ENCODE results near the gene HMCN1. TPM values are rescaled to one million over a fixed set of nuclear protein-coding genes. Genes with fewer than 3 reads are reported as not detected.

The HMCN1 gene
- total RNA-seq, 1 experiment from 2014 or later: 0.23 TPM

DNA sequence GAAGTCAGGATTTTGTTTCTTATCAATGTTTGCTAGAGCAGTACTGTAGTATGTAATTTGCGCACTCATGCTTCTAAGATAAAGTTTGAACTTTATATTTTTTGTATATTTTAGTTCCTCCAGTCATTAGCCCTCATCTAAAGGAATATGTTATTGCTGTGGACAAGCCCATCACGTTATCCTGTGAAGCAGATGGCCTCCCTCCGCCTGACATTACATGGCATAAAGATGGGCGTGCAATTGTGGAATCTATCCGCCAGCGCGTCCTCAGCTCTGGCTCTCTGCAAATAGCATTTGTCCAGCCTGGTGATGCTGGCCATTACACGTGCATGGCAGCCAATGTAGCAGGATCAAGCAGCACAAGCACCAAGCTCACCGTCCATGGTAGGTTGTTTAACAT is 388.6 kb downstream of the HMCN1 start:
- DNase-seq (ENCODE audit: low read depth, low spot score): no peak
- no peaks in the 10 kb centered on the region for H3K36me3 ChIP-seq (ENCODE audit: control insufficient read depth, insufficient read depth, low read length)
- TF ChIP-seq TCF7L2 (IDR thresholded peaks at IDR 0.05; ENCODE audit: low read depth, low read length): no peak
- H3K4me1 ChIP-seq (ENCODE audit: control insufficient read depth, insufficient read depth, low read length): no peaks in the 10 kb centered on the region
- no peaks in the 10 kb centered on the region for H3K27me3 ChIP-seq (ENCODE audit: control insufficient read depth, insufficient read depth, low read length)
- no peak for ATAC-seq
- intact Hi-C loops (cut with micrococcal nuclease; ENCODE audit: unreplicated experiment): no loop called here
- in situ Hi-C loops (cut with HindIII; ENCODE audit: low pct_unique_long_range_greater_than_20kb, low sequenced_read_pairs): no loop called here
- H3K9me3 ChIP-seq (ENCODE audit: control insufficient read depth, insufficient read depth, low read depth, low read length): no peaks in the 10 kb centered on the region
- CTCF ChIA-PET: no interaction called here
- BruUV-seq (replicated peaks): no TSS peak
- POLR2A ChIA-PET: no interaction called here
- H3K27ac ChIP-seq (ENCODE audit: low read length): no peak overlapping the region
- no peak overlapping the region for H3K4me3 ChIP-seq (ENCODE audit: low read depth in 2 of 2, low read length in 2 of 2)

DNA sequence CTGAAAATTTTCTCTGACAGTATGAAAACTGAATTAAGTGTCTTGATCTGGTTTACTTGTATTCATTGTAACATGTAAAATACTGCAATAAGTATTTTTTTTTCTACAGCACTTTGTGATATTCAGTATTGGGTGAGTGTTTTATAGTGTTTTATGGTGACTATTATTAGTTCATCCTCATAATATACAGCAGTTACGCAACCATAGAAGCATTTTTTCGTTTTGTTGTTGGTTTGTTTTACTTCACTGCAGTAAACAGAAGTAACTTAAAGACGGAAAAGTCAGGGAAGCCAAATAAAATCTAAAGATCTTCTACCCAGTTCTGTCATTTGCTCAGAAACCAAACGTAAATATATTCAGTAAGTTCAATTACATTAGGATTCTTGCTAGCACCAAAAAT is 390.8 kb downstream of the HMCN1 start:
- no peak overlapping the region for H3K27ac ChIP-seq (ENCODE audit: low read length)
- in situ Hi-C loops (cut with HindIII; ENCODE audit: low pct_unique_long_range_greater_than_20kb, low sequenced_read_pairs): no loop called here
- TF ChIP-seq, protein P1, sequence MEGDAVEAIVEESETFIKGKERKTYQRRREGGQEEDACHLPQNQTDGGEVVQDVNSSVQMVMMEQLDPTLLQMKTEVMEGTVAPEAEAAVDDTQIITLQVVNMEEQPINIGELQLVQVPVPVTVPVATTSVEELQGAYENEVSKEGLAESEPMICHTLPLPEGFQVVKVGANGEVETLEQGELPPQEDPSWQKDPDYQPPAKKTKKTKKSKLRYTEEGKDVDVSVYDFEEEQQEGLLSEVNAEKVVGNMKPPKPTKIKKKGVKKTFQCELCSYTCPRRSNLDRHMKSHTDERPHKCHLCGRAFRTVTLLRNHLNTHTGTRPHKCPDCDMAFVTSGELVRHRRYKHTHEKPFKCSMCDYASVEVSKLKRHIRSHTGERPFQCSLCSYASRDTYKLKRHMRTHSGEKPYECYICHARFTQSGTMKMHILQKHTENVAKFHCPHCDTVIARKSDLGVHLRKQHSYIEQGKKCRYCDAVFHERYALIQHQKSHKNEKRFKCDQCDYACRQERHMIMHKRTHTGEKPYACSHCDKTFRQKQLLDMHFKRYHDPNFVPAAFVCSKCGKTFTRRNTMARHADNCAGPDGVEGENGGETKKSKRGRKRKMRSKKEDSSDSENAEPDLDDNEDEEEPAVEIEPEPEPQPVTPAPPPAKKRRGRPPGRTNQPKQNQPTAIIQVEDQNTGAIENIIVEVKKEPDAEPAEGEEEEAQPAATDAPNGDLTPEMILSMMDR (IDR thresholded peaks at IDR 0.05): no peak
- TF ChIP-seq, protein P2, sequence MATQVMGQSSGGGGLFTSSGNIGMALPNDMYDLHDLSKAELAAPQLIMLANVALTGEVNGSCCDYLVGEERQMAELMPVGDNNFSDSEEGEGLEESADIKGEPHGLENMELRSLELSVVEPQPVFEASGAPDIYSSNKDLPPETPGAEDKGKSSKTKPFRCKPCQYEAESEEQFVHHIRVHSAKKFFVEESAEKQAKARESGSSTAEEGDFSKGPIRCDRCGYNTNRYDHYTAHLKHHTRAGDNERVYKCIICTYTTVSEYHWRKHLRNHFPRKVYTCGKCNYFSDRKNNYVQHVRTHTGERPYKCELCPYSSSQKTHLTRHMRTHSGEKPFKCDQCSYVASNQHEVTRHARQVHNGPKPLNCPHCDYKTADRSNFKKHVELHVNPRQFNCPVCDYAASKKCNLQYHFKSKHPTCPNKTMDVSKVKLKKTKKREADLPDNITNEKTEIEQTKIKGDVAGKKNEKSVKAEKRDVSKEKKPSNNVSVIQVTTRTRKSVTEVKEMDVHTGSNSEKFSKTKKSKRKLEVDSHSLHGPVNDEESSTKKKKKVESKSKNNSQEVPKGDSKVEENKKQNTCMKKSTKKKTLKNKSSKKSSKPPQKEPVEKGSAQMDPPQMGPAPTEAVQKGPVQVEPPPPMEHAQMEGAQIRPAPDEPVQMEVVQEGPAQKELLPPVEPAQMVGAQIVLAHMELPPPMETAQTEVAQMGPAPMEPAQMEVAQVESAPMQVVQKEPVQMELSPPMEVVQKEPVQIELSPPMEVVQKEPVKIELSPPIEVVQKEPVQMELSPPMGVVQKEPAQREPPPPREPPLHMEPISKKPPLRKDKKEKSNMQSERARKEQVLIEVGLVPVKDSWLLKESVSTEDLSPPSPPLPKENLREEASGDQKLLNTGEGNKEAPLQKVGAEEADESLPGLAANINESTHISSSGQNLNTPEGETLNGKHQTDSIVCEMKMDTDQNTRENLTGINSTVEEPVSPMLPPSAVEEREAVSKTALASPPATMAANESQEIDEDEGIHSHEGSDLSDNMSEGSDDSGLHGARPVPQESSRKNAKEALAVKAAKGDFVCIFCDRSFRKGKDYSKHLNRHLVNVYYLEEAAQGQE (IDR thresholded peaks at IDR 0.05; ENCODE audit: insufficient read depth in 1 of 2, low read depth in 2 of 2, low read length in 1 of 2): no peak
- DNase-seq (ENCODE audit: low read depth, low spot score) (no peak), ATAC-seq (no peak)
- BruUV-seq (replicated peaks): no TSS peak
- POLR2A ChIA-PET: no interaction called here
- H3K9me3 ChIP-seq (ENCODE audit: control insufficient read depth, insufficient read depth, low read depth, low read length): no peaks in the 10 kb centered on the region
- H3K4me3 ChIP-seq (ENCODE audit: low read depth in 2 of 2, low read length in 2 of 2): no peak overlapping the region
- H3K36me3 ChIP-seq (ENCODE audit: control insufficient read depth, insufficient read depth, low read length): no peaks in the 10 kb centered on the region
- H3K4me1 ChIP-seq (ENCODE audit: control insufficient read depth, insufficient read depth, low read length): no peaks in the 10 kb centered on the region
- H3K27me3 ChIP-seq (ENCODE audit: control insufficient read depth, insufficient read depth, low read length): no peaks in the 10 kb centered on the region
- intact Hi-C loops (cut with micrococcal nuclease; ENCODE audit: unreplicated experiment): no loop called here
- CTCF ChIA-PET: no interaction called here

DNA sequence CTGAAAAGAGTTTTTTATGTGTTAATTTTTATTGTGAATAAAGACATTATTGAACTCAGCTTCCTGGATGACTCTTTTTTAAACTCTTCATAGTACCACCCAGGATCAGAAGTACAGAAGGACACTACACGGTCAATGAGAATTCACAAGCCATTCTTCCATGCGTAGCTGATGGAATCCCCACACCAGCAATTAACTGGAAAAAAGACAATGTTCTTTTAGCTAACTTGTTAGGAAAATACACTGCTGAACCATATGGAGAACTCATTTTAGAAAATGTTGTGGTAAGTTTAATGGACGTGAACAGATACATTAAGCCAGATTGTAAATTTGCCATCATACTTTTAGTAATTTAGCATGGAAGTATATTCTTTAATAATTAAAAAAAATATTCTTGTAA is 391.3 kb downstream of the HMCN1 start:
- Histone ChIP-seq H3K27me3 (ENCODE audit: control insufficient read depth, insufficient read depth, low read length) (no peaks in the 10 kb centered on the region), H3K27ac (ENCODE audit: low read length) (no peak overlapping the region), H3K4me1 (ENCODE audit: control insufficient read depth, insufficient read depth, low read length) (no peaks in the 10 kb centered on the region), H3K4me3 (ENCODE audit: low read depth in 2 of 2, low read length in 2 of 2) (no peak overlapping the region), H3K36me3 (ENCODE audit: control insufficient read depth, insufficient read depth, low read length) (no peaks in the 10 kb centered on the region), H3K9me3 (ENCODE audit: control insufficient read depth, insufficient read depth, low read depth, low read length) (no peaks in the 10 kb centered on the region)
- intact Hi-C loops (cut with micrococcal nuclease; ENCODE audit: unreplicated experiment): no loop called here
- no TSS peak for BruUV-seq (replicated peaks)
- TF ChIP-seq TCF7L2 (IDR thresholded peaks at IDR 0.05; ENCODE audit: low read depth, low read length): no peak
- TF ChIP-seq, protein P2 (IDR thresholded peaks at IDR 0.05; ENCODE audit: insufficient read depth in 1 of 2, low read depth in 2 of 2, low read length in 1 of 2): no peak
- TF ChIP-seq POLR2AphosphoS5 (IDR thresholded peaks at IDR 0.05; ENCODE audit: low read depth, low read length): no peak
- TF ChIP-seq, protein P1 (IDR thresholded peaks at IDR 0.05): no peak
- ChIA-PET CTCF (no interaction called here), POLR2A (no interaction called here)
- in situ Hi-C loops (cut with HindIII; ENCODE audit: low pct_unique_long_range_greater_than_20kb, low sequenced_read_pairs): no loop called here
- ATAC-seq (no peak), DNase-seq (ENCODE audit: low read depth, low spot score) (no peak)

Data from Panc1 (cell line).